Measurements from ENCODE around the gene SAMD14.

The SAMD14 gene

GRCh38 chr17:50072130-50072529 lies 57.8 kb downstream of the SAMD14 start:
- no peak overlapping the region for H3K4me3 ChIP-seq (ENCODE audit: low read depth, low read length)
- DNase-seq (ENCODE audit: low read depth): no peak

DNA sequence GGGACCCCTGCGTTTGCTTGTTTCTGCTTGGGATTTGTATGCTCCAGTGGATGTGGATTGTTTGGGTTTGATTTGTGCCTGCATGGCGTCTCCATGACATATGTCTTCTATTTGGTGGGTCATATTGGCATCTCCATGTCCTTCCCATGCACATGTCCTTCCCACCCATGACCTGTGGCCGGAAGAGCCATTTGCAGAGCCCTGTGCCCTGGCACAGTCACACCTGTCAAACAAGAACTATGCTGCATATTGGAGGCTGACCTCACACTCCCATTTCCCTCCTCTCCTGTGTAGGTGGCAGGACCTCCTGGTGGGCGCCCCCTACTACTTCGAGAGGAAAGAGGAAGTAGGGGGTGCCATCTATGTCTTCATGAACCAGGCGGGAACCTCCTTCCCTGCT lies 58.3 kb downstream of the SAMD14 start:
- H3K4me3 ChIP-seq (ENCODE audit: low read depth, low read length): no peak overlapping the region
- in situ Hi-C loops (cut with HindIII; ENCODE audit: low sequenced_read_pairs): no loop called here
- DNase-seq (ENCODE audit: low read depth): no peak
- TF ChIP-seq, protein P1, sequence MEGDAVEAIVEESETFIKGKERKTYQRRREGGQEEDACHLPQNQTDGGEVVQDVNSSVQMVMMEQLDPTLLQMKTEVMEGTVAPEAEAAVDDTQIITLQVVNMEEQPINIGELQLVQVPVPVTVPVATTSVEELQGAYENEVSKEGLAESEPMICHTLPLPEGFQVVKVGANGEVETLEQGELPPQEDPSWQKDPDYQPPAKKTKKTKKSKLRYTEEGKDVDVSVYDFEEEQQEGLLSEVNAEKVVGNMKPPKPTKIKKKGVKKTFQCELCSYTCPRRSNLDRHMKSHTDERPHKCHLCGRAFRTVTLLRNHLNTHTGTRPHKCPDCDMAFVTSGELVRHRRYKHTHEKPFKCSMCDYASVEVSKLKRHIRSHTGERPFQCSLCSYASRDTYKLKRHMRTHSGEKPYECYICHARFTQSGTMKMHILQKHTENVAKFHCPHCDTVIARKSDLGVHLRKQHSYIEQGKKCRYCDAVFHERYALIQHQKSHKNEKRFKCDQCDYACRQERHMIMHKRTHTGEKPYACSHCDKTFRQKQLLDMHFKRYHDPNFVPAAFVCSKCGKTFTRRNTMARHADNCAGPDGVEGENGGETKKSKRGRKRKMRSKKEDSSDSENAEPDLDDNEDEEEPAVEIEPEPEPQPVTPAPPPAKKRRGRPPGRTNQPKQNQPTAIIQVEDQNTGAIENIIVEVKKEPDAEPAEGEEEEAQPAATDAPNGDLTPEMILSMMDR (IDR thresholded peaks at IDR 0.05; ENCODE audit: low read depth, low read length, missing control alignments): no peak

More at GRCh38 chr17:50072130-50072529, 57.8 kb downstream of the SAMD14 start:
- in situ Hi-C loops (cut with HindIII; ENCODE audit: low sequenced_read_pairs): no loop called here
- TF ChIP-seq, protein P1 (IDR thresholded peaks at IDR 0.05; ENCODE audit: low read depth, low read length, missing control alignments): no peak

DNA sequence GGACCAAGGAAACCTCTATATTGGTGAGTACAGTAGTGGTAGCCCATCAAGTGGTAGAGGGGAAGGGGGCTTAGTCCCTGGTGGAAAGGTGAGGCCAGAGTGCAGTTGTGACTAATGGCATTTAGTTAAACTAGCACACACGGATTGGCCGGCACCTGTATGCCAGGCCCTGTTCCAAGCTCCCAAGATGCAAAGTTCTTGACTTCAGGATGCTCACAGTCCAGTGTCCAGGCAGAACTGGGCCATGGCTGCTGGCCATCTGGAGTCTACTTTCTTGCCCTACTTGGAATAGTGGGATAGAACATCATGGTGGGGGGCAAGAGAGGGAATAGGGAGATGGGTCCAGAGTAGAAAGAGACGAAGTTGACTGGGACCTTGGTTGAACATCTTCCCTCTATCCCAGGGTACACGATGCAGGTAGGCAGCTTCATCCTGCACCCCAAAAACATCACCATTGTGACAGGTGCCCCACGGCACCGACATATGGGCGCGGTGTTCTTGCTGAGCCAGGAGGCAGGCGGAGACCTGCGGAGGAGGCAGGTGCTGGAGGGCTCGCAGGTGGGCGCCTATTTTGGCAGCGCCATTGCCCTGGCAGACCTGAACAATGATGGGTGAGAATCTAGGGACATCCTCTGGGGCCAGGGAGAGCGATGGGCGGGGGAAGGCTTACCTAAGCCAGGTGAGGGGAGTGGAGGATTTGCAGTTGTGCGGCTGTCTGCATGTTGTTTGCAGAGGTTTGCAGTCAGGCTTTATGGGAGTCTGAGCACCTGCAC lies 58.9 kb downstream of the SAMD14 start:
- no peak overlapping the region for H3K4me3 ChIP-seq (ENCODE audit: low read depth, low read length)

DNA sequence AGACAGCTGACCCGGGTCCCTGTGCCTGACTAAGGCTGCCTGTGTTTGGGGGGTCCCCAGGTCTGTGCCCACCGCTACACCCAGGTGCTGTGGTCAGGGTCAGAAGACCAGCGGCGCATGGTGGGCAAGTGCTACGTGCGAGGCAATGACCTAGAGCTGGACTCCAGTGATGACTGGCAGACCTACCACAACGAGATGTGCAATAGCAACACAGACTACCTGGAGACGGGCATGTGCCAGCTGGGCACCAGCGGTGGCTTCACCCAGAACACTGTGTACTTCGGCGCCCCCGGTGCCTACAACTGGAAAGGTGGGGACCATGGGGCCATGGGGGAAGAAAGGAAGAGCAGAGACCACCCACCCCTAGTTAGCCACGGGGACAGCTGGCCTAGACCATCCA lies 62.0 kb downstream of the SAMD14 start:
- H3K4me3 ChIP-seq (ENCODE audit: low read depth, low read length): no peak overlapping the region
- TF ChIP-seq, protein P1 (IDR thresholded peaks at IDR 0.05; ENCODE audit: low read depth, low read length, missing control alignments): no peak
- in situ Hi-C loops (cut with HindIII; ENCODE audit: low sequenced_read_pairs): no loop called here
- DNase-seq (ENCODE audit: low read depth): no peak

More for the DNA sequence above, 58.9 kb downstream of the SAMD14 start:
- no peak for DNase-seq (ENCODE audit: low read depth)
- in situ Hi-C loops (cut with HindIII; ENCODE audit: low sequenced_read_pairs): no loop called here
- TF ChIP-seq, protein P1 (IDR thresholded peaks at IDR 0.05; ENCODE audit: low read depth, low read length, missing control alignments): no peak

DNA sequence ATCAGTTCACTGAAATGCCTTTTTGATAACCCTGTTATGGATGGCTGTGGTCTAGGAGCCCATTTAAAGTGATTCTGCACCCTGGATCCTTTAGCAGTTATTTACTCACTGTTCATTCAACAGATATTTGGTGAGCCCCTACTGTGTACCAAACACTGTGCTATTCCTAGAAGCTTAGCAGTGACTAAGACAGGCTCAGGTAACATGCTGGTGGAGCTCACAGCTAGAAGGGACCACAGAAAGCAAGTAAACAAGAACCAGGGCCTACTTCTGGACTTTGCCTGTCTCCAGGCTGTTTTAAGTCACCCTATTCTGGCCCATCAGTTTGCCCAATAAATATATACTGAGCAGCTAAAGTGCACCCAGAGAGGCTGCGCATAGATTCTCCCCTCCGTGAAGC lies 63.0 kb downstream of the SAMD14 start:
- TF ChIP-seq, protein P1 (IDR thresholded peaks at IDR 0.05; ENCODE audit: low read depth, low read length, missing control alignments): no peak
- H3K4me3 ChIP-seq (ENCODE audit: low read depth, low read length): no peak overlapping the region
- in situ Hi-C loops (cut with HindIII; ENCODE audit: low sequenced_read_pairs): no loop called here

DNA sequence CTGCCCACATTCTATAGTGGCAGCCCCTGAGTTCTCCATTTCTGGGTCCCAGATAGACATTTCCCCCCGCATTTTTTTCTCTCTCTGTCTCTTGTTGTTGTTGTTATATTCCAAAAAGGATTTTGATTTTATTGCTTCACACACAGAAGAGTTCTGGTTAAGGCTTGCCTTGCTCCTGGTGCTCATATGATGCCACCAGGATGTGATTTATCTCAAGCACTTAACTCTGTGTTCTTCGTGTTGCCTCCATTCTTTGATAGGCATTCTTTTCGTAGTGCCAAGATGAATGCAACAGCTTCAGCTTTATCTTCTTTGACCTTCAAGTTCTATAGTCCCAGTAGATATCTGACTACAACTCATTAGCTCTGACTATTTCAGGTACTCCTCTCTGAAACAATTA lies 64.9 kb downstream of the SAMD14 start:
- no peak overlapping the region for H3K4me3 ChIP-seq (ENCODE audit: low read depth, low read length)
- DNase-seq (ENCODE audit: low read depth): no peak
- in situ Hi-C loops (cut with HindIII; ENCODE audit: low sequenced_read_pairs): no loop called here
- TF ChIP-seq, protein P1 (IDR thresholded peaks at IDR 0.05; ENCODE audit: low read depth, low read length, missing control alignments): no peak

More for the DNA sequence above, 63.0 kb downstream of the SAMD14 start:
- no peak for DNase-seq (ENCODE audit: low read depth)

Data from astrocyte of the cerebellum (primary cell).